Left forelimb (tissue), 1 donor: ENCODE data around the gene ABCF2.
A peak's percentile ranks its signal among the peaks of the same experiment; 100 is the strongest.

ENCODE experiments used
- DNase-seq: peaks from one replicate; pipeline ENCODE4 v3.0.0-alpha.2; 2018; ENCODE audit warnings: low spot score

ABCF2 gene

GRCh38 chr7:151242159-151243044 is 15.4 kb upstream of the ABCF2 start:
- no peak for DNase-seq

GRCh38 chr7:151241755-151242096 is 14.7 kb upstream of the ABCF2 start:
- no peak for DNase-seq

- no peak for DNase-seq
Measured at GRCh38 chr7:151240942-151241754, 14.1 kb upstream of the ABCF2 start.

- DNase-seq = no peak
Measured at GRCh38 chr7:151240536-151240935, 13.5 kb upstream of the ABCF2 start.

- no peak for DNase-seq
Measured at GRCh38 chr7:151239837-151240459, 12.9 kb upstream of the ABCF2 start.

- no peak for DNase-seq
Measured at GRCh38 chr7:151238924-151239836, 12.2 kb upstream of the ABCF2 start.

GRCh38 chr7:151238190-151238810 is 11.3 kb upstream of the ABCF2 start:
- DNase-seq = no peak

- no peak for DNase-seq
Measured at GRCh38 chr7:151237244-151238189, 10.5 kb upstream of the ABCF2 start.

GRCh38 chr7:151236406-151236805 is 9.4 kb upstream of the ABCF2 start:
- no peak for DNase-seq

GRCh38 chr7:151235091-151235787 is 8.2 kb upstream of the ABCF2 start:
- no peak for DNase-seq

GRCh38 chr7:151233804-151234203 is 6.8 kb upstream of the ABCF2 start:
- no peak for DNase-seq

- no peak for DNase-seq
Measured at GRCh38 chr7:151232917-151233701, 6.1 kb upstream of the ABCF2 start.

GRCh38 chr7:151232091-151232916 is 5.3 kb upstream of the ABCF2 start, which contains the start of gene CHPF2:
Gene CHPF2, plus strand, starts transcription at chr7:151232483. Its CDS starts 1,529 bp downstream, at chr7:151234012.
- peak; percentile 92 for DNase-seq

- DNase-seq = no peak
Measured at GRCh38 chr7:151231080-151231479, 4.1 kb upstream of the ABCF2 start.

- DNase-seq = no peak
Measured at GRCh38 chr7:151229249-151229648, 2.2 kb upstream of the ABCF2 start.

- no peak for DNase-seq
Measured at GRCh38 chr7:151228024-151228866, 1.2 kb upstream of the ABCF2 start.

- no peak for DNase-seq
Measured at GRCh38 chr7:151226560-151226874, 488 bp downstream of the ABCF2 start.
